ENCODE measurements around the gene GALNS. TPM values are rescaled to one million over a fixed set of nuclear protein-coding genes. Genes with fewer than 3 reads are reported as not detected.

Gene GALNS
- total and polyA plus RNA-seq, 2 of the 13 experiments (the other 11 are each of a cell fraction or from before 2014, with no cell fraction given) = 9.2 to 9.8 TPM

DNA sequence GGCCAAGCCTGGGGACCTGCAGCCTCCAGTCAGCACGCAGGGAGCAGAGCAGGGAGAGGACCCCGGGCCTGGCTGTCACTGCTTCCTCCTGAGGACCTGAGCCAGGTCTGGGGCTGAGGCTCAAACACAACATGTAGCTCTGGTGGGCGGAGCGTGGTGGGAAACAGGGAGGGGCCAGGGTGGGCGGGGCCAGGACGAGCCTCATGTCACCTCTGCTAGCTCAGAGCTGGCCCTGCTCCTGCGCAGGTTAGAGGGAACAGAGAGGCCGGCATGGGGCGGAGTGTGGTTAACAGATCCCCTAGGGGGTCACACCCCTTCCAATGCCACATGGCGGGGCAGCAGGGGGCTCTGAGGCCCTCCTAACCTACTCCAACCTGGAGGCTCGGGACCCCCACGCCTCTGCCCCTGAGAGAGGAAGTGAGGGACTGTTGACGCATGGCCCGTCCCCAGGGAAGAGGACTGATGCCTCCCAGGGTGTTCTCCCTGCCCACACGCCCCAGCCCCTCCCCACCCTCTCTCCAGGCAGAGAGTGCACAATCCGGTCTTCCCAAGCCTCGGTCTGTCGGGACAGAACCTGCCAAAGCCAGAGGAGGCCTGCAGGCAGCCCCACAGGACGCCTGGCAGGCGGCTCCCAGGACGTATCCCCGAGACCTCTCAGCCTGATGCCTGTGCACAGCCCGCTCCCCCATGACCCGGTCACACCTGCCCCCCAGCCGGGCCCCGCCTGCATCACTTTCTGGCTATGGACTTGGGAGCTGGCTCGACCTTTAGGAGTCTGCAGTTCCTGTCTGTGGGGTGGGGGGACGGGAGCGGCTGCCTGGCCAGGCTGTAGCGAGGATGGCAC is 86.9 kb downstream of the GALNS start:
- H3K4me1 ChIP-seq (ENCODE audit: insufficient read depth, low read length) = peaks cover 42% of the 10 kb centered on the region
- peak overlapping the region; percentile 43 for H3K4me2 ChIP-seq (ENCODE audit: low read depth, low read length)
- in situ Hi-C loops (cut with HindIII; ENCODE audit: extremely low pct_ligation_motif_present, low pct_unique_long_range_greater_than_20kb) = no loop called here
- H2AFZ ChIP-seq (ENCODE audit: low read length) = no peak overlapping the region
- H3K27me3 ChIP-seq (ENCODE audit: control insufficient read depth in 1 of 2, insufficient read depth in 2 of 2, low read length in 2 of 2) = no peaks in the 10 kb centered on the region
- POLR2A ChIA-PET = interaction anchor here (1.0 to 1.6 kb wide), 6 partner anchors 10 to 41 kb away, joined by 3 to 8 read pairs (median 5); partner anchors contain the start of gene PIEZO1
- FAIRE-seq (no peak), ATAC-seq (peak; percentile 1; the same call in 2 of the 3 replicates), DNase-seq (ENCODE audit: low spot score) (no peak)
- no peak overlapping the region for H3K27ac ChIP-seq (ENCODE audit: extremely low read length, insufficient read depth, low read length)
- 81% methylated on average over 27 of the region's 30 CpGs for WGBS (ENCODE audit: low lambda C conversion rate)
- 0 out of 2 replicates have a peak overlapping the region, but pooled peaks have one; percentile 32 for H3K9ac ChIP-seq (ENCODE audit: insufficient read depth, low read depth, low read length)
- peak overlapping the region in 1 of 3 experiments; percentile 41; a peak in 1 of 6 replicates for H3K4me3 ChIP-seq (replicated peaks in 1 of 3; ENCODE audit: insufficient read depth in 1 of 3, low read depth in 2 of 3, low read length in 3 of 3)
- peaks cover 20% of the 10 kb centered on the region; the same call in 1 of the 2 replicates for H4K20me1 ChIP-seq (ENCODE audit: insufficient read depth, low read length)
- CTCF ChIA-PET (ENCODE audit: low intra/inter-chr PET ratio, low total read pairs) = no interaction called here
- H3K79me2 ChIP-seq (ENCODE audit: insufficient read depth, low read length) = peaks cover 30% of the 10 kb centered on the region
- BruUV-seq (replicated peaks) = no TSS peak
- H3K9me3 ChIP-seq (ENCODE audit: low read length) = no peaks in the 10 kb centered on the region
- peaks cover 0 to 4% of the 10 kb centered on the region in 2 experiments; a peak in 3 of 5 replicates for H3K36me3 ChIP-seq (replicated peaks in 1 of 2; ENCODE audit: control insufficient read depth in 1 of 2, insufficient read depth in 2 of 2, low read length in 2 of 2)
- intact Hi-C loops (cut with micrococcal nuclease; ENCODE audit: unreplicated experiment) = loop anchor here (2.0 kb wide), 1 partner anchor 15 kb away; the partner anchor contains the start of gene PIEZO1
- TF ChIP-seq MED1 (CRISPR knock-in tag; IDR thresholded peaks at IDR 0.05) = no peak
- no peak for TF ChIP-seq TRIM24 (CRISPR knock-in tag; IDR thresholded peaks at IDR 0.05)
- no peak for TF ChIP-seq EHMT2 (IDR thresholded peaks at IDR 0.05; ENCODE audit: borderline replicate concordance, low read depth, low read length)
- no peak for TF ChIP-seq NRL (CRISPR knock-in tag; IDR thresholded peaks at IDR 0.05; ENCODE audit: borderline replicate concordance)
- TF ChIP-seq PRDM15 (CRISPR knock-in tag; IDR thresholded peaks at IDR 0.05) = no peak
- TF ChIP-seq NONO (IDR thresholded peaks at IDR 0.05) = no peak
- 0 out of 2 replicates have a peak, but pooled peaks have one; percentile 17 for TF ChIP-seq NONO (CRISPR knock-in tag; conservative IDR thresholded peaks at IDR 0.05)
- TF ChIP-seq SIN3B (IDR thresholded peaks at IDR 0.05; ENCODE audit: low read length) = no peak
- TF ChIP-seq RBM22 (optimal IDR thresholded peaks at IDR 0.05; ENCODE audit: low read length) = peak; percentile 31
- no peak for TF ChIP-seq ZNF788 (CRISPR knock-in tag; IDR thresholded peaks at IDR 0.05; ENCODE audit: borderline replicate concordance)
- 0 out of 2 replicates have a peak, but pooled peaks have one; percentile 26 for TF ChIP-seq ZNF333 (CRISPR knock-in tag; IDR thresholded peaks at IDR 0.05; ENCODE audit: borderline replicate concordance)
- no peak for TF ChIP-seq MXD4 (CRISPR knock-in tag; IDR thresholded peaks at IDR 0.05)
- TF ChIP-seq, protein P1, sequence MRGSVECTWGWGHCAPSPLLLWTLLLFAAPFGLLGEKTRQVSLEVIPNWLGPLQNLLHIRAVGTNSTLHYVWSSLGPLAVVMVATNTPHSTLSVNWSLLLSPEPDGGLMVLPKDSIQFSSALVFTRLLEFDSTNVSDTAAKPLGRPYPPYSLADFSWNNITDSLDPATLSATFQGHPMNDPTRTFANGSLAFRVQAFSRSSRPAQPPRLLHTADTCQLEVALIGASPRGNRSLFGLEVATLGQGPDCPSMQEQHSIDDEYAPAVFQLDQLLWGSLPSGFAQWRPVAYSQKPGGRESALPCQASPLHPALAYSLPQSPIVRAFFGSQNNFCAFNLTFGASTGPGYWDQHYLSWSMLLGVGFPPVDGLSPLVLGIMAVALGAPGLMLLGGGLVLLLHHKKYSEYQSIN (CRISPR knock-in tag; IDR thresholded peaks at IDR 0.05; ENCODE audit: borderline replicate concordance) = no peak
- no peak for TF ChIP-seq ZBTB44 (CRISPR knock-in tag; IDR thresholded peaks at IDR 0.05)
- no peak for TF ChIP-seq ZNF556 (CRISPR knock-in tag; IDR thresholded peaks at IDR 0.05; ENCODE audit: borderline replicate concordance)
